AG09309 (cell line): ENCODE results near the gene DUSP11.
A peak's percentile ranks its signal among the peaks of the same experiment; 100 is the strongest.
"Not testable (repeated sequence)": the region's sequence is repeated elsewhere in the genome, so short reads cannot be mapped to it uniquely, and the experiment has no call there.

Source experiments
- DNase-seq: peaks from one replicate; pipeline ENCODE4 v3.0.0-alpha.2; 2010; ENCODE audit warnings: low read depth
- H3K4me3 ChIP-seq: 2 replicates; pipeline ENCODE4 v1.5.1; 2011; ENCODE audit warnings: mild to moderate bottlenecking, low read depth, low read length, moderate library complexity; ENCODE audit not compliant: control insufficient read depth
- TF ChIP-seq, protein P1 (sequence below): IDR thresholded peaks from 2 replicates; pipeline ENCODE4 v1.5.1; 2011; ENCODE audit warnings: mild to moderate bottlenecking, low read depth, low read length, inconsistent platforms; ENCODE audit not compliant: insufficient read depth, control insufficient read depth; ENCODE audit errors: missing control alignments

DUSP11 gene

DNA sequence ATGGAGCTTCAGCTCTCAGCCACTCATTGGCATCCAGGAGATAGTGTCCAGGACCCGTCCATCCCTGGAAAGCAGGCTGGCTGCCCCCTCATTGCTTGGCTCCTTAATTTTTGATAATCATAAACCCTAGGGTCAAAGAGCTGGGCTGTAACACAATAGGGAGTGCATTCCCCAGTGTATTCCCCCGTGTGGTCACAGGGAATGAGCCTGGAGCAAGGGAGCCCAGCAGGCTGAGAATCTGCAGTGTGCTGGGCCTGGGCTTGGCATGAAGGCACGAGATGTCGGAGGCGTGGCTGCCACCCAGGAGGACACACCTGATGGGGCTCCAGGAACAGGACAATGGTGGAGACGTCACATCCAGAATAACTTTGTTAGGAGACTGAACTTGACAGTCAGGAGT is 61.5 kb downstream of the DUSP11 start:
- DNase-seq = no peak
- TF ChIP-seq, protein P1, sequence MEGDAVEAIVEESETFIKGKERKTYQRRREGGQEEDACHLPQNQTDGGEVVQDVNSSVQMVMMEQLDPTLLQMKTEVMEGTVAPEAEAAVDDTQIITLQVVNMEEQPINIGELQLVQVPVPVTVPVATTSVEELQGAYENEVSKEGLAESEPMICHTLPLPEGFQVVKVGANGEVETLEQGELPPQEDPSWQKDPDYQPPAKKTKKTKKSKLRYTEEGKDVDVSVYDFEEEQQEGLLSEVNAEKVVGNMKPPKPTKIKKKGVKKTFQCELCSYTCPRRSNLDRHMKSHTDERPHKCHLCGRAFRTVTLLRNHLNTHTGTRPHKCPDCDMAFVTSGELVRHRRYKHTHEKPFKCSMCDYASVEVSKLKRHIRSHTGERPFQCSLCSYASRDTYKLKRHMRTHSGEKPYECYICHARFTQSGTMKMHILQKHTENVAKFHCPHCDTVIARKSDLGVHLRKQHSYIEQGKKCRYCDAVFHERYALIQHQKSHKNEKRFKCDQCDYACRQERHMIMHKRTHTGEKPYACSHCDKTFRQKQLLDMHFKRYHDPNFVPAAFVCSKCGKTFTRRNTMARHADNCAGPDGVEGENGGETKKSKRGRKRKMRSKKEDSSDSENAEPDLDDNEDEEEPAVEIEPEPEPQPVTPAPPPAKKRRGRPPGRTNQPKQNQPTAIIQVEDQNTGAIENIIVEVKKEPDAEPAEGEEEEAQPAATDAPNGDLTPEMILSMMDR = no peak
- H3K4me3 ChIP-seq = no peak overlapping the region

DNA sequence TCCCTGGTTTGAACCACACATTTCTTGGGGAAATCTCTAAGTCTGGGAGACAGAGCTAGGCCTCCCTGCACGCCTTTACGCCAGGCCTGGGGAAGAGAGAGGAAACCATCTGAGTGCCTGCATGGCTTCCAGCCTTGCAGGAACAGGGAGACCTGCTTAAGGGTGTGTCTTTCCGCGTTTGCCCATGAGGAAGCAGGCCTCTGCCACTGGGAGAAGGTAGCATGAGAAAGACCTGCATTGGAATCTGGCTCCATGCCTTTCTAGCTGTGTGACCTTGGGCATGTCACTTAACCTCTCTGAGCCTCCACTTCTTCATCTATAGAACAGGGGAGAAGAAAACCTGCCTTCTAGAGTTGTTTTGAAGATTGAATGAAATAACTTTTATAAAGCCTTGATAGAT is 62.2 kb downstream of the DUSP11 start:
- not testable (repeated sequence) for DNase-seq, H3K4me3 ChIP-seq

DNA sequence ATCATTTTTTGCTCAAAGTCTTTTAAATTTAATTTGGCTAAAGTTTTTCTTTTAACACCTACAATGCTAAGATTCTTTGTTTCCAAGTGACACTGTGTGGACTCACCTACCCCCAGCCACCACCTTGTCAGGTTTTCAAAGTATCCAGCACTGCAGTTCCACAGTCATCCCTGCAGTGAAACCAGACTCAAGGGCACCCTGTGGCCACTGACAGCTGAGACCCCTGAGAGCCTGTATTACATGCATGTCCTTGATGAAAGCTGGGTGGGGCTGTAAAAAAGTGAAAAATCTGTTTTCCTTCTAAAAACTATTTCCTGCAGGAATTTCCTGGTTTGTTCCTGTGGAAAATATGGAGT is 62.7 kb downstream of the DUSP11 start:
- TF ChIP-seq, protein P1 = no peak
- no peak overlapping the region for H3K4me3 ChIP-seq
- no peak for DNase-seq

DNA sequence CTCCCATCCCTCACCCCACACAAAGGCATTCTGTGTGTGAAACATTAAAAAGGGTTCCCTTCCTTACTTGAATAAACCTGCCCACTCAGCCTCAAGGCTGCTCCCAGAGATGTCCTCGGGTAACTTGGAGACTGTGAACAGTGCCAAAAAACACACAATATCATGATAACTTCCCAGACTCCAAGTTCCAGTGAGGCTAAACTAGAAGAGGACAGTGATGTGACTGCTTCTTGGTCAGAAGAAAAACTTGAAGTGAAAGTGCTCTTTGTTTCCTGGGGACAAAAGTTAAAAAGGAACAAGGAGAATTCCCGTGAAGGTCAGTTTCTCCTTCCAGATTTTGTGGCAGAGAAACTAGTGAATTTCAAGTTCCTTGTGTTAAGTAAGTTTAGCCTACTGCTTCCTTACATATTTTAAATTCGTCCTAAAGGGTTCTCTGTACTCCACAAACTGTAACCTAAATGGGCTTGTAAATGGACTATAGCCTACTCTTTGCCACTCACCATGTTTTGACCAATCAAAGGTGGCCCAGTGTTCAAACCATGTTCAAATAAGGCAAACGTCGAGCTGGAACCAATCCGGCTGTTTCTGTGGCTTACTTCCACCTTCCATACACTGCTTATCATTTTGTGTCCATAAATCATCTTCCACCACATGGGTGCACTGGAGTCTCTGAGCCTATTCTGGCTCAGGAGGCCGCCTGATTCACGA is 63.2 kb downstream of the DUSP11 start:
- H3K4me3 ChIP-seq = no peak overlapping the region
- TF ChIP-seq, protein P1 = no peak
- DNase-seq = peak; percentile 28

DNA sequence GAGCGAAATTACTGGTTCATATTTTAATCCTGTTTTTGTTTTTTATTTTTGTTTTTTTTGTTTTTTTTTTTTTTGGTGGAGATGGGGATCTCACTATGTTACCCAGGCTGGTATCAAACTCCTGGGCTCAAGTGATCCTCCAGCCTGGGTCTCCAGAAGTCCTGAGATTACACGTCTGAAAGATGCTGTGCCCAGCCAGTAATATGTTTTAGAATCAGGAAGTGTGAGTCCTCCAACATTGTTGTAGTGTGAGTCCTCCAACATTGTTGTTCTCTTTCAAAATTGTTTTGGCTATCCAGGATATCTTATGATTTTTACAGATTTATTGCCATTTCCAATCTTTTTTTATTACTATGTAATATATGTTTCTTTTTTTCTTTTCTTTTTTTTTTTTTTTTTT is 65.8 kb downstream of the DUSP11 start:
- DNase-seq = no peak
- TF ChIP-seq, protein P1 = no peak
- no peak overlapping the region for H3K4me3 ChIP-seq
